PC-3 (cell line): ENCODE data around the gene RGS4.

Source experiments
- EZH2 ChIP-seq: fragments of 300-600 bp; sonication (generic); IDR thresholded peaks from one replicate; pipeline ENCODE4 v1.6.1; 2017; ENCODE audit warnings: antibody characterized with exemption, mild to moderate bottlenecking, low read length; ENCODE audit not compliant: unreplicated experiment
- EZH2phosphoT487 ChIP-seq: fragments of 300-600 bp; sonication (generic); IDR thresholded peaks from 2 replicates; pipeline ENCODE4 v1.6.1; 2018; ENCODE audit warnings: mild to moderate bottlenecking, antibody characterized with exemption, low read length, borderline replicate concordance
- TF ChIP-seq, protein P1 (sequence below): fragments of 300-600 bp; sonication (generic); conservative IDR thresholded peaks from 2 replicates; pipeline ENCODE4 v1.5.1; 2017; ENCODE audit warnings: antibody characterized with exemption, low read depth, mild to moderate bottlenecking, low read length

DNA sequence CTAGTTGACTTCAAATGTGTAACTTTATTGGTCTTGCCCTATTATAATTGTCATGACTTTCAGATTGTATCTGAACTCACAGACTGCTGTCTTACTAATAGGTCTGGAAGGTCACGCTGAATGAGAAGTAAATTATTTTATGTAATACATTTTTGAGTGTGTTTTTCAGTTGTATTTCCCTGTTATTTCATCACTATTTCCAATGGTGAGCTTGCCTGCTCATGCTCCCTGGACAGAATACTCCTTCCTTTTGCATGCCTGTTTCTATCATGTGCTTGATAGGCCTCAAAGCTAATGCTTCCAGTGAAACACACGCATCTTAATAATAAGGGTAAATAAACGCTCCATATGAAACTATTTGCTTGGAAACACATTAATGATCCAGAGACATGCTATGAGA lies 7.3 kb downstream of the RGS4 start:
- TF ChIP-seq, protein P1, sequence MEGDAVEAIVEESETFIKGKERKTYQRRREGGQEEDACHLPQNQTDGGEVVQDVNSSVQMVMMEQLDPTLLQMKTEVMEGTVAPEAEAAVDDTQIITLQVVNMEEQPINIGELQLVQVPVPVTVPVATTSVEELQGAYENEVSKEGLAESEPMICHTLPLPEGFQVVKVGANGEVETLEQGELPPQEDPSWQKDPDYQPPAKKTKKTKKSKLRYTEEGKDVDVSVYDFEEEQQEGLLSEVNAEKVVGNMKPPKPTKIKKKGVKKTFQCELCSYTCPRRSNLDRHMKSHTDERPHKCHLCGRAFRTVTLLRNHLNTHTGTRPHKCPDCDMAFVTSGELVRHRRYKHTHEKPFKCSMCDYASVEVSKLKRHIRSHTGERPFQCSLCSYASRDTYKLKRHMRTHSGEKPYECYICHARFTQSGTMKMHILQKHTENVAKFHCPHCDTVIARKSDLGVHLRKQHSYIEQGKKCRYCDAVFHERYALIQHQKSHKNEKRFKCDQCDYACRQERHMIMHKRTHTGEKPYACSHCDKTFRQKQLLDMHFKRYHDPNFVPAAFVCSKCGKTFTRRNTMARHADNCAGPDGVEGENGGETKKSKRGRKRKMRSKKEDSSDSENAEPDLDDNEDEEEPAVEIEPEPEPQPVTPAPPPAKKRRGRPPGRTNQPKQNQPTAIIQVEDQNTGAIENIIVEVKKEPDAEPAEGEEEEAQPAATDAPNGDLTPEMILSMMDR = no peak
- TF ChIP-seq EZH2phosphoT487 (no peak), EZH2 (no peak)
